ENCODE measurements around the gene PSMD12.

DNA sequence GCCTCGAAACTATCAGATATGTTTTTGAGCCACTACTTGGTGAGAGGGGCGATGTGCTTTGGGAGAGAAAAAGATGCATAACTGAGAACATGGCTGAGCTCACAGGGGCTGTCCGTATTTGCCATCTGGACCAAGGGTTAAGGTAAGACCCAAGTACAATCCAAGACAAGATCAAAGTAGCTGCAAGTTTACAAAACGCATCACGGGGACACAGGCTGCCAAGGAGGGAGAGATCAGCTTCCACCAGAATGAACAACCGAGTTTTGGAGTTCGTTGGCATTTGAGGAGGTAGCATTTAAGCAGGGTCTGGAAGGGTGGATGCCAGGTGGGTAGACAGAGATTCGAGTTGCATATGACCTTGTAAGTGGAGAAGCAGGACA is 12.9 kb upstream of the PSMD12 start:
- TF ChIP-seq, protein P1, sequence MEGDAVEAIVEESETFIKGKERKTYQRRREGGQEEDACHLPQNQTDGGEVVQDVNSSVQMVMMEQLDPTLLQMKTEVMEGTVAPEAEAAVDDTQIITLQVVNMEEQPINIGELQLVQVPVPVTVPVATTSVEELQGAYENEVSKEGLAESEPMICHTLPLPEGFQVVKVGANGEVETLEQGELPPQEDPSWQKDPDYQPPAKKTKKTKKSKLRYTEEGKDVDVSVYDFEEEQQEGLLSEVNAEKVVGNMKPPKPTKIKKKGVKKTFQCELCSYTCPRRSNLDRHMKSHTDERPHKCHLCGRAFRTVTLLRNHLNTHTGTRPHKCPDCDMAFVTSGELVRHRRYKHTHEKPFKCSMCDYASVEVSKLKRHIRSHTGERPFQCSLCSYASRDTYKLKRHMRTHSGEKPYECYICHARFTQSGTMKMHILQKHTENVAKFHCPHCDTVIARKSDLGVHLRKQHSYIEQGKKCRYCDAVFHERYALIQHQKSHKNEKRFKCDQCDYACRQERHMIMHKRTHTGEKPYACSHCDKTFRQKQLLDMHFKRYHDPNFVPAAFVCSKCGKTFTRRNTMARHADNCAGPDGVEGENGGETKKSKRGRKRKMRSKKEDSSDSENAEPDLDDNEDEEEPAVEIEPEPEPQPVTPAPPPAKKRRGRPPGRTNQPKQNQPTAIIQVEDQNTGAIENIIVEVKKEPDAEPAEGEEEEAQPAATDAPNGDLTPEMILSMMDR (IDR thresholded peaks at IDR 0.05) = no peak
- TF ChIP-seq POLR2A (IDR thresholded peaks at IDR 0.05) = no peak

All from heart left ventricle (tissue), 13 donors.